ENCODE data around the gene NAA80.
"Not testable (repeated sequence)": the region's sequence is repeated elsewhere in the genome, so short reads cannot be mapped to it uniquely, and the experiment has no call there.

The NAA80 gene

DNA sequence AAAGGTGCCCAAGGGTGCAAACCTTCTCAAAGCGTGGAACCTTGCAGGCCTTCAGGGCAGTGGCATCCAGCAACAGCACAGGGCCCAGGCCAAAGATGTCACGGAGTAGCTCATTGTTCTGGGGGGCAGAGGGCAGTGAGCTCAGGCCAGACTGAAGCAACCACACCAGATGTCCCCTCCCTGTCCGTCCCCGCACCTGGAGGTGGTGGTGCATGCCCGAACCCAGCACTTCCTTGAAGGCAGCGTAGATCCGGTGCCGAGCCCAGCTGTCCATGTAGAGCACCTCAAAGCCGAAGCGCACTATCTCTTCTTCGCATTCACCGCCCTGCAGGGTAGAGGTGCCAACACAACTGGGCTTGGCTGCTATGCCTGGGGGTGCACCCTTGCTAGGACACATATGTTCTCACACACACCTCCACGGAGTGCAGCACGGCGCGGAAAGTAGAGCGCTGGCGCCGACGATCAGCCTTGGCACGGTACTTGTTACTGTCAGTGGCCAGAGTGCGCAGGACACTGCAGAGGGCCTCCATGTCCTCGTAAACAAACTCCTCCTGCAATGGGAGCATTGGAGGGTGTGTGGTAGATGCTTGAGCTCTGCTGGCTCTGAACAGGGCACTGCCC, 10.7 kb downstream of the NAA80 start:
- no peak for DNase-seq

DNA sequence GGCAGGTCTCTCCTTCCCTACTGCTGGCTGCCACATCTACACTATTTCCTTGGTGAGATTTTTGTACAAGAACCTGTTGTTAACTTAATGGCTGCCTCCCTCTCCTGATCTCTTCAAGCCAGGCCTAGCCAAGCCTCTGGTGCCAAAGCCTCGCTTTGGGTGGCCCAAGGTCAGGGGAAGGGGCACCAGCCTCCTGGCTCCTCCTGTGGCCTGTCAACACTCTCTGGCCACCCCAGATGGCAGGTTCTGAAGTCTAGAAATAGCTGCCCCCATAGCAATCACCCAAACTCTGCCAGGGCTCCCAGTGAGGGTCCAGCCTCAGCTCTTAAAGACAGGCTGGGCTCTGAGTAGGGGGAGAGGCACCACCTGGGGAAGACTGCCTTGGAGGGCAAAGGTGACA, 11.9 kb downstream of the NAA80 start:
- no peak for DNase-seq

DNA sequence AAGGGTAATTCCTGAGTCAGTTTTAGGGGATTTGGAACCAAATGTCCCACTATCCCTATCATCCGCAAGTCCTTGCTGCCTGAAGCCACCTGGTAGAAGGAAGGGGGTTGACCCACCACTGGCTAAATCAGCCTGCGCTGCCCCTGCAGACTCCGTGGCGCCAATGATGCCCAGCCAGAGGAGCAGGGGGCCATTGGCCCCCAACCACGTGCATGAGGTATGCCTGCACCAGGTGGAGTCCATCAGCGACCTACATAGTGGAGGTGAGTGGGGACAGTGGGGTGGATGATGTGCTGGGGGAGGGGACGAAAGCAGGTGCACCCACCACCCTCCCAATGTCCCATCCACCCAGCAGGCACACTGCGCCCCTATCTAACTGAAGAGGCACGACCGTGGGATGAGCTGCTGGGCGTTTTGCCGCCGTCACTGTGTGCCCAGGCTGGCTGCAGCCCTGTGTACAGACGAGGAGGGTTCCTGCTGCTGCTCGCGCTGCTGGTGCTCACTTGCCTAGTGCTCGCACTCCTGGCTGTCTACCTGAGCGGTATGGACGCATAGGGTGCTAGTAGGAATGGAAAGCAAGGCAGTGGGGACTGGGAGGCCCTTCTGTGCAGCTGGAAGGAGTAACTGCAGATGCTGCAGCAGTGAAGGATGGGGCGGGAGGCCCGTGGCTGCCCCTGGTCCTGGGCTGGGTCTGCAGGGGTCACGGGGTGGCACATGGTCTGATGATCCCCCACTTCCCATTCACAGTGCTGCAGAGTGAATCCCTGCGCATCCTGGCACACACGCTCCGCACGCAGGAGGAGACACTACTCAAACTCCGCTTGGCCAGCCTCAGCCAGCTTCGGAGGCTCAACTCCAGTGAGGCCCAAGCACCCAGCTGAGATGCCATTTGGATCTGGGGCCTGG, 12.6 kb downstream of the NAA80 start:
- no peak for DNase-seq

DNA sequence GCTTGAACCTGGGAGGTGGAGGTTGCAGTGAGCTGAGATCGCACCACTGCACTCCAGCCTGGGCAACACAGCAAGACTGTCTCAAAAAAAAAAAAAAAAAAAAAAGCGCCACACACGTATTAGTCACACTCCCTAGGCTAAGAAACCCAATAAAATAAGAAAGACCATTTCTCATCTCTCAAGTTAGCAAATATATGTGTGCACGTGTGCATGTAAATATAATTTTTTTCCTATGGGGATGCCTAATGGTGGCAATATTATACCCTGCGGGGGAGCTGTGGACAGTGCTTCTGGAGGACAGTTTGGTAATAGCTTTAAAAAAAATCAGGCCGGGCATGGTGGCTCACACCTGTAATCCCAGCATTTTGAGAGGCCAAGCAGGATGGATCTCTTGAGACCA, 15.1 kb downstream of the NAA80 start:
- not testable (repeated sequence) for DNase-seq

DNA sequence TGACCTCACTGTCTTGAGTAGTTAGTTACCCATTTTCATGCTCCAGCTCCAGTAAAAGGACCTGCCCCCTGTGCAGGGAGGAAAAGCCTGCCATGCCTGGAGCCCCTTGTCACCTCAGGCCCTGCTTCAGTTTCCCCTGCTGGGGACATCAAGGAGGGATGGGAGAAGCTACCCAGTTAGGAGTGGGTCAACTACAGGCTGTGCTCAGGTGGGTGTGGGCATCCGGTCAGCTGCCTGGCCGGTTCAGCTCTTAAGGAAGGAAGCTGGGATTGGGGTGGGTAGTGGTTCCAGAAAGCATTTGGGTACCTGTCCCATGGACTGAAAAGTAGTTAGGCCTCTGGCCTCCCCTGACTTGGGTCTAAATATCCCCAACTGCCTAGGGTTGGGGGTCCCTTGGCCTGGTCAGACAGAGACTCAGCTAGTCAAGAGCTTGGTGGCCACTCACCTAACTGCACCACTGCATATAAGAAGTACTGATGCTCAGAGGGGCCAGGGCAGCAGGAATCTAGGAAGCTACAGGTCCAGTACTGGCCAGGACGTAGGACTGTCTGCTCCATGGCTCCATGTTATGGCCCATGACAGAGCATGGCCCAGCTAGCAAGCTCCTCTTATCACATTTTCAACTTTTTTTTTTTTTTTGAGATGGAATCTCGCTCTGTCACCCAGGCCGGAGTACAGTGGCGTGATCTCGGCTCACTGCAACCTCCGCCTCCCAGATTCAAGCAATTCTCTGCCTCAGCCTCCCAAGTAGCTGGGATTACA, 19.8 kb downstream of the NAA80 start:
- no peak for DNase-seq

DNA sequence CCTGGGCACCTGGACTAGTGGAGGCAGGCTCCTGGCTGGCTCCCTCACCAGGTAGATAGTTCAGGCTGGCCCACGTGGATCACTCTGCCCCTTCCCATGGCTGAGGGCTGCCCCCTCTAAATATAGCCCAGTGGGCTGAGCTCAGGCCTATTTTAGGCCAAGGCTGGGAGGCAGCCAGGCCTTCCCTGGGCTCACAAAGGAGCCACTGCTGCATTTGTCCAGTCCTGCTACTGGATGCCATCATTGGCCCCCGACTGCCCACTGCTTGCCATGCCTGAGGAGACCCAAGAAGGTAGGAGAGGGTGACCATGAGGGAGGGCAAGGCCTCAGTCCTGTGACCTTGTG, 20.4 kb downstream of the NAA80 start, which contains the start of gene LSMEM2:
Gene LSMEM2 (plus strand): TSS at position 208 of the 345 bp plus-strand sequence. CDS start 27 bp downstream, at position 235.
- no peak for DNase-seq

DNA sequence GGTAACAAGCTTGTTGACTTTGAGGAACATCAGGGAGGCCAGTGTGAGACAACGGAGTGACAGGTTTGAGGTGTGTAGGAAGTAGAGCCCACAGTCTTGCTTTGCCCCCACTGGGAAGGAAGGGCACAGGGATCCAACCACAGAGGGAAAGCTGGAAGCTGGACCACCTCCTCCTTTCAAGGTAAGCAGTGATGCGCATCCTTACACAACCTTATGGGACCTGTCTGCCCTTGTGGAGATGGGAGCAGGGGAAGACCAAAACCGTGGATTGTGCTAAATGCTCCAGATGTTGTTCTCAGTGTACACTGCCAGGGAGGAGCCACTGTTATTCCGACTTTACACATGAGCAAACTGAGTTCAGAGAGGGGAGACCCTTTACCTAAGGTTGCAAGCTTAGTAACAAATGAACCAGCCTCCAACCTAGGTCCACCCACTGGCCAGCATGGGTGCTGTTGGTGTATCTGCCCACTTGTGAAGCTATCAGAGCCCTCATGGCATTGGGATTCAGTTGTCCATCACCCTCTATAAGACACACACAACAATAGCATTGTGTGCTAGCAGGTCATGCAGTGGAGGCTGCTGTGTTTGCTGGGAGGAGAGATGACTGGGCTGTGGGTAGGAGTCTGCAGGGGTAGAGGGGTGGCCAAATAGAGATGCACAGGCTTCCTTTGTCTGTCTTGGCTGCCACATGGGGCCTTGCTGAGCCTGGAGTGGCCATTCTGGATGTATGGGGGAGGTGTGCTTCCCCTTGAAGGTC, 20.9 kb downstream of the NAA80 start:
- no peak for DNase-seq

DNA sequence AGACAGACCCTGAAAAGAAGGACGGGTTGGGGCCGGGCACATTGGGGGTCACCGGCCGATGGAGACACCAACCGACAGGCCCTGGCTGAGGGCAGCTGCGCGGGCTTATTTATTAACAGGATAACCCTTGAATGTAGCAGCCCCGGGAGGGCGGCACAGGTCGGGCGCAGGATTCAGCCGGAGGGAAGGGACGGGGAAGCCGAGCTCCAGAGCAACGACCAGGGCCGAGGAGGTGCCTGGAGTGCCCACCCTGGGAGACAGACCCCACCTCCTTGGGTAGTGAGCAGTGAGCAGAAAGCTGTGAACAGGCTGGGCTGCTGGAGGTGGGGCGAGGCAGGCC, 22.5 kb downstream of the NAA80 start:
- DNase-seq: no peak

DNA sequence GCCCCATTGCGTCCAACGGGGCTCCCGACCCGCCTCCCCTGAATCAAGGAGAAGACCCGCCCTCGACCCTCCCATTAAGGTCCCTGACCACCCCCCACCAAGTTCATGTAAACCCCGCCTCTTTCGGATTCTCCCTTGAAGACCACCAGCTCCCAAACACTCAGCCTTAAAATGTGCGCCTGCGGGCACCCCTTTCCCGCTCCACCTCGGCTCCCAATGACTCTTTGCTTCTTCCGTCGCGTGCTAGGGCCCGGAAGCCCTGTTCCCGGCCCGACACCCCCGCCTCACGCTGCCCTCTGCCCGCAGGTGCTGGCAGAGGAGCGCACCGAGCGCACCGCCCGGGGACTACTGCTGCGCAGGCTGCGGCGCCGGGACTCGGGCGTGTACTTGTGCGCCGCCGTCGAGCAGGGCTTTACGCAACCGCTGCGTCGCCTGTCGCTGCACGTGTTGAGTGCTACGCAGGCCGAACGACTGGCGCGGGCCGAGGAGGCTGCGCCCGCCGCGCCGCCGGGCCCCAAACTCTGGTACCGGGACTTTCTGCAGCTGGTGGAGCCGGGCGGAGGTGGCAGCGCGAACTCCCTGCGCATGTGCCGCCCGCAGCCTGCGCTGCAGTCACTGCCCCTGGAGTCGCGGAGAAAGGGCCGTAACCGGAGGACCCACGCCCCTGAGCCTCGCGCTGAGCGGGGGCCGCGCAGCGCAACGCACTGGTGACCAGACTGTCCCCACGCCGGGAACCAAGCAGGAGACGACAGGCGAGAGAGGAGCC, 23.0 kb downstream of the NAA80 start:
- DNase-seq: peak; percentile 41

DNA sequence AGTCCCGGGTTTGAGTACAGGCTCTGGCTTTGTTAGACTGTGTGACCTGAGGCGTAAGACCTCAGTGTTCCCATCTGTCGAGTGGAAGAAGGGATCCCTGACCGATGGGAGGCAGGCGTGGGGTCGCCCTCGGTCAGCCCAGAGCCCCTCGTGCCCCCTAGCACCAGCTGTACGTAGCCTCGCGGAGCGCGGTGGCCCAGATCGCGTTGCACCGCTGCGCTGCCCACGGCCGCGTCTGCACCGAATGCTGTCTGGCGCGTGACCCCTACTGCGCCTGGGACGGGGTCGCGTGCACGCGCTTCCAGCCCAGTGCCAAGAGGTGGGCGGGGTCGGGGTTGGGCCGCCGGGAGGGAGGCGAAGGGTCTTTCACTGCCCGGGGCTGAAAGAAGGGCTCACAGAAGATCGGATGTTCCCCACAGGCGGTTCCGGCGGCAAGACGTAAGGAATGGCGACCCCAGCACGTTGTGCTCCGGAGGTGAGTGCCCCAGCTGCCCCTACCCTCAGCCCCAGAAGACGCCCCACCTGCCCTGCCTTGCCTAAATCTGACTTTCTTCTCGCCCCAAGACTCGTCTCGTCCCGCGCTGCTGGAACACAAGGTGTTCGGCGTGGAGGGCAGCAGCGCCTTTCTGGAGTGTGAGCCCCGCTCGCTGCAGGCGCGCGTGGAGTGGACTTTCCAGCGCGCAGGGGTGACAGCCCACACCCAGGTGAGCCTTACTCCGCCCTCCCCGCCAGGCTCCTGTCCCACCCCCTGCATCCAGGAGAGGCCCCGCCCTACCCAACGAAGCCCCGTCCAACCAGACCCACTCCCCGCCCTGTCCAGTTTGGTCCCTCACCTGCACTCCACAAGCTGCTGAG, 23.8 kb downstream of the NAA80 start:
- no peak for DNase-seq

DNA sequence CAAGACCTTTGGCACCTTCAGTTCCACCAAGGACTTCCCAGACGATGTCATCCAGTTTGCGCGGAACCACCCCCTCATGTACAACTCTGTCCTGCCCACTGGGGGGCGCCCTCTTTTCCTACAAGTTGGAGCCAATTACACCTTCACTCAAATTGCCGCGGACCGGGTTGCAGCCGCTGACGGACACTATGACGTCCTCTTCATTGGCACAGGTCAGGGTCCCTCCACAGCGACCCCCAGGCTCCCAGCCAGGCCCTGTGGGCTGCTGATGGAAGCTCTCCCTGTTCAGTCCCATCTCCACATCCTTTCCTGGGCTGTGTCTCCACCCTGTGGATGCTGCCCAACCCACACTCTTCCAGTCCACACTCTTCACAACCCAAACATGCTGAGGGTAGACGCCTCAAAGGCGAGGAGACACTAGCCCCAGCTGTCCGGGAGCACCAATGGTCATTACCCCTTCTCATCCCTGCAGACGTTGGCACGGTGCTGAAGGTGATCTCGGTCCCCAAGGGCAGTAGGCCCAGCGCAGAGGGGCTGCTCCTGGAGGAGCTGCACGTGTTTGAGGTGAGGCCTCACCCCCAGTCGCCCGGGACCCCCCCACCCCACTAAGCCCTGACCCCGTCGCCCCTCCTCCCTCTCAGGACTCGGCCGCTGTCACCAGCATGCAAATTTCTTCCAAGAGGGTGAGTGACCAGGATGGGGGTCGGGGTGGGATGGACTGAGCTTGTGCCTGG, 24.7 kb downstream of the NAA80 start:
- DNase-seq: peak; percentile 69

DNA sequence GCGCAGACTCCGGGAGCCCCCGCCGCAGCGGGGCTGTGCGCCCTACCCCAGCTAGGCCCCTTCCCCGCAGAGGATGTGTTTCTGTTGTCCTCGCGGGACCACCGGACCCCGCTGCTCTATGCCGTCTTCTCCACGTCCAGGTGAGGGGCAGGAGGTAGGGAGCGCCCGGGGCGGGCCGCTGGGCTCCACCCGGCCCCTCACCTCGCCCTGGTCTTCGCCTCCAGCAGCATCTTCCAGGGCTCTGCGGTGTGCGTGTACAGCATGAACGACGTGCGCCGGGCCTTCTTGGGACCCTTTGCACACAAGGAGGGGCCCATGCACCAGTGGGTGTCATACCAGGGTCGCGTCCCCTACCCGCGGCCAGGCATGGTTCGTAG, 25.5 kb downstream of the NAA80 start:
- DNase-seq: no peak

DNA sequence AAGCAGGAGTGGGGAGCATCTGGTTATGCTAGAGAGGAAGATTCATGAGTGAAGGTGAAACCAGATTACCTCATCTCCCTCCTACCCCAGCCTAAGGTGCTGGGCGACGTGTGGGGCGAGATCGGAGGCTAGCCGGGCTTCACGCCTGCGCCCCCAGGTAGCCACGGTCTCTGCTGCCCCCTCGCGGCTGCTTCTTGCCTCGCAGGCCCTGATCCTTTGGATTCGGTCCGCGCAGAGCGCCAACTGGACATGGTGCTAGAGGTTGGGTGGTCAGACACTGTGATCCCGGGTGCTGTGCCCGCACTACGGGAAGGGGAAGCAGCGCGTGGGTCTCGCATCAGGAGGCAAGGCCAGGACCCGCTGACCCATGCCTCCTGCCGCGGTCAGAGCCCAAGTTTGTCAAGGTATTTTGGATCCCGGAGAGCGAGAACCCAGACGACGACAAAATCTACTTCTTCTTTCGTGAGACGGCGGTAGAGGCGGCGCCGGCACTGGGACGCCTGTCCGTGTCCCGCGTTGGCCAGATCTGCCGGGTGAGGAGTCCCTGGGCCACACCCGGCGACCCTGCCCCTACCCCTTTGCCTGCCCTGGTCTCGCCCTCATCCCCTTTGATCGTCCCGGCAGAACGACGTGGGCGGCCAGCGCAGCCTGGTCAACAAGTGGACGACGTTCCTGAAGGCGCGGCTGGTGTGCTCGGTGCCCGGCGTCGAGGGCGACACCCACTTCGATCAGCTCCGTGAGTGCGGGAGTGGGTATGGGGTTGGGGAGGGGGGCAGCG, 26.1 kb downstream of the NAA80 start:
- peak; percentile 89 for DNase-seq

DNA sequence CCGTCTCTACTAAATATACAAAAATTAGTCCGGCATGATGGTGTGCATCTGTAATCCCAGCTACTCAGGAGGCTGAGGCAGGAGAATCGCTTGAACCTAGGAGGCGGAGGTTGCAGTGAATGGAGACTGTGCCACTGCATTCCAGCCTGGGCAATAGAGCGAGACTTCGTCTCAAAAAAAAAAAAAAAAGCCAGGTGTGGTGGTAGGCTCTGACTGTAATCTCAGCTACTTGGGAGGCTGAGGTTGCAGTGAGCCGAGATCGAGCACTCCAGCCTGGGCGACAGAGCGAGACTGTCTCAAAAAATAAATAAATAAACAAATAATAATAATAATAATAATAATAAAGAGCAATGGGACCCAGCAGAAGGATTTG, 26.7 kb downstream of the NAA80 start:
- DNase-seq: not testable (repeated sequence)

DNA sequence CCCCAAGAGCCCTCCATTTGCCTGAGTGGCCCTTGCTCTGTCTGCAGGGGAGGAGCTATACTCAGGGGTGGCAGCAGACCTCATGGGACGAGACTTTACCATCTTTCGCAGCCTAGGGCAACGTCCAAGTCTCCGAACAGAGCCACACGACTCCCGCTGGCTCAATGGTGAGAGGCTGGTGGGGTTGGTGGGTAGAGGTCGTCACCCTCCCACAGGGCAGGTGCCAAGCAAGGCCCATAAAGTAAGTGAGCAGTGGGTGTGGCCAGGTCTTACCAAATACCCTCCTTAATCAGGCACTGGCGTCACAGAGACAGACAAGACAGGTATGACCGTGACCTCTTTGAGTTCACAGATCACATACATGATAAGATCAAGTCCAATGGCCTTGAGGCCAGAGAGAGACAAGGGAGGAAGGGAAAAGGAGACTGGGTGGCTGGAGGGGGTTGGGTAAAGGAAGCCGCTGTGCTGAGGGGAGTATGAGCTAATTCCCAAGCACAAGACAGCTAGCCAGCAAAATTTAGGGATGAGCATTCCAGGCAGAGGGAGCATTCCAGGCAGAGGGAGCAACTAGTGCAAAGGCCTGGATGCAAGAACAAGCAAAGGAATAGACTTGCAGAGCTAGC, 27.8 kb downstream of the NAA80 start:
- DNase-seq: no peak

DNA sequence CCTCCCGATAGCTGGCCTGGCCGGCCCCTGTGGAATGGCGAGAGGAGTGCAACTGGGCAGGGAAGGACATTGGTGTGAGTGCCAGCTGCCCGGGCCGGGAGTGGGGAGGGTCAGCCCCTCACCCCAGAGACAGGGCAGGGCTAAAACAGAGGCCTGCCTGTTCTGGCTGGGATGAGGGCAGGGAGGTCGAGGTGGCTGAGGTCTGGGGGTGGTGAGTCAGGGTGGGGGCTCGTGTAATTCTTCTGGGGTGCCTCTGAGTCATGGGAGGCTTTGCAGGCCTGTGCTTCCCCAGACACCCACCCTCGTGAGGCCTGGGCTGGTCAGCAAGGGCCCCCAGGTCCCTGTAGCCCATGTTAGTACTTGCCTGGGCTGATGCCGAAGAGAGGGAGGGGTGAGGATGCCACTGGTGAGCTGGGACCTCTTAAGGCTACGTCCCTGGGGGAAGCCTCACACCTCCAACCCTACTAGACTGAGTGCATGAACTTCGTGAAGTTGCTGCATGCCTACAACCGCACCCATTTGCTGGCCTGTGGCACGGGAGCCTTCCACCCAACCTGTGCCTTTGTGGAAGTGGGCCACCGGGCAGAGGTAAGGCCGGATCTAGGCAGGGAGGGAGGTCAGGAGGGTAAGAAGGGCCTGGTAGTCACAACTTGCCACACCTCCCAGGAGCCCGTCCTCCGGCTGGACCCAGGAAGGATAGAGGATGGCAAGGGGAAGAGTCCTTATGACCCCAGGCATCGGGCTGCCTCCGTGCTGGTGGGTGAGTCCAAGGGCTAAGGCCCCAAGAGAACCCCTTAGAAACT, 28.6 kb downstream of the NAA80 start:
- DNase-seq: no peak

DNA sequence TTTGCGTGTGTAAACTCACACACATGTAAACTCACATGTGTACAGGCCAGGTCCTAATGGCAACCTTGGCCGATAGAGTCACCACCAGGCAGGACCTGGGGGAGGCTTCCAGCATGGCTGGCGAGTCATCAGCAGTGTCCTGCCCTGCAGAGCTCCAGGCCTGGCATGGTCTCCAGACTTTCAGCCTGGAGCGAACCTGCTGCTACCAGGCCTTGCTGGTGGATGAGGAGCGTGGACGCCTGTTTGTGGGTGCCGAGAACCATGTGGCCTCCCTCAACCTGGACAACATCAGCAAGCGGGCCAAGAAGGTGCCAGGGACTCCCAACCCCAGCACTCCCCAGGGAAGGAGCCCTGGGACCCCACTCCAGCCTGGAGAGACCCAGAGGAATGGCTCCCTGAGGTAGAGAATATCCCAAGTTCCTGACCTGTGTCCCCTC, 29.2 kb downstream of the NAA80 start:
- DNase-seq: no peak

DNA sequence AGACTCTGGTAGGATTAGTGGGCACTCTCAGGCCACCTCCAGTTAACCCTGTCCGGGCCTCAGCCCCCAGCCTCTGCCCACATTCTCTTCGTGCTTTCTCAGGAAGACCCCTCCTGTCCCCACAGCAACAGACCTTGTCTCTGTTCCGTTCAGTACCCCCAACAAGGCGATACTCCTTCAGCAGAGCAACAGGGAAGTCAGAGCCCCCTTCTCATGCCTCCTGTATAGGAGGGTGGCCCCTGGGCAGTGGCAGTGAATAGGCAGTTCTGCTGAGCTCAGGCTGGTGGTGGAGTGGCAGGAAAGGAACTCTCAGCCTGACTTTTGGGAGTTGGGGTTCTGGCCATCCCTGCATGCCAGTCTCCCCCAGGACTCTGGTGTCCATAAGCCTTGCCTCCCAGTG, 29.7 kb downstream of the NAA80 start:
- DNase-seq: no peak

Measured in activated T-cell treated with anti-CD3 and anti-CD28 coated beads, Interleukin-2, amount 50 U/mL, for 1 hour (primary cell).